OCI-LY7 (cell line): ENCODE data around the gene EDEM3. TPM values are rescaled to one million over a fixed set of nuclear protein-coding genes. Genes with fewer than 3 reads are reported as not detected.

Experiments
- BruUV-seq: library from RNA; stranded (reverse); fragments of 400-500 nt; replicated peaks from 2 replicates; lab custom pipeline; 2021; lab: Mats Ljungman, UMichigan
- CTCF ChIA-PET: fragments of 300-600 bp; sonication (Branson Sonifier 250); formaldehyde crosslinking; loops from one replicate; lab custom pipeline; 2022; ENCODE audit warnings: antibody characterized with exemption; ENCODE audit not compliant: unreplicated experiment; lab: Charles Lee
- POLR2A ChIA-PET: fragments of 300-600 bp; sonication (Branson Sonifier 250); formaldehyde crosslinking; loops from one replicate; lab custom pipeline; 2022; ENCODE audit warnings: antibody characterized with exemption; lab: Charles Lee
- DNase-seq: peaks from one replicate; pipeline ENCODE4 v3.0.0-alpha.2; 2015; ENCODE audit warnings: low spot score
- H2AFZ ChIP-seq: fragments of 200-600 bp; sonication (generic), shearing (Covaris generic); 2 replicates; pipeline ENCODE4 v1.6.1; 2014; ENCODE audit warnings: mild to moderate bottlenecking, antibody characterized with exemption, low read length, moderate library complexity
- H3K27ac ChIP-seq: fragments of 200-600 bp; sonication (generic); 2 replicates; pipeline ENCODE4 v1.5.1; 2014; ENCODE audit warnings: mixed run types, low read depth, mild to moderate bottlenecking, moderate library complexity, low read length, inconsistent platforms; ENCODE audit not compliant: poor library complexity, severe bottlenecking
- H3K36me3 ChIP-seq: fragments of 200-600 bp; sonication (generic); 2 replicates; pipeline ENCODE4 v1.6.1; 2014; ENCODE audit warnings: mild to moderate bottlenecking, antibody characterized with exemption, low read length, moderate library complexity, mixed read lengths; ENCODE audit not compliant: insufficient read depth
- H3K4me1 ChIP-seq: fragments of 200-600 bp; sonication (generic); 2 replicates; pipeline ENCODE4 v1.5.1; 2014; ENCODE audit warnings: mild to moderate bottlenecking, low read length; ENCODE audit not compliant: insufficient read depth, poor library complexity, severe bottlenecking
- H3K4me2 ChIP-seq: fragments of 200-600 bp; sonication (generic); 2 replicates; pipeline ENCODE4 v1.6.1; 2014; ENCODE audit warnings: mild to moderate bottlenecking, low read length
- H3K4me3 ChIP-seq: fragments of 200-600 bp; sonication (generic); 2 replicates; pipeline ENCODE4 v1.5.1; 2014; ENCODE audit warnings: mild to moderate bottlenecking, low read depth, low read length; ENCODE audit not compliant: poor library complexity, severe bottlenecking
- H3K79me2 ChIP-seq: fragments of 200-600 bp; sonication (generic); 2 replicates; pipeline ENCODE4 v1.6.1; 2016; ENCODE audit warnings: low read depth, mild to moderate bottlenecking, low read length, moderate library complexity, mixed read lengths; ENCODE audit not compliant: insufficient read depth
- H3K9me2 ChIP-seq: fragments of 200-600 bp; sonication (generic); 2 replicates; pipeline ENCODE4 v1.6.1; 2016; ENCODE audit warnings: mild to moderate bottlenecking, low read length, mixed read lengths; ENCODE audit not compliant: insufficient read depth
- H3K9me3 ChIP-seq: fragments of 200-600 bp; sonication (generic); 2 replicates; pipeline ENCODE4 v1.6.1; 2014; ENCODE audit warnings: mild to moderate bottlenecking, mixed run types, low read length, mixed read lengths
- H4K20me1 ChIP-seq: fragments of 200-600 bp; sonication (generic); 2 replicates; pipeline ENCODE4 v1.6.1; 2014; ENCODE audit warnings: mild to moderate bottlenecking, antibody characterized with exemption, low read length, moderate library complexity, mixed read lengths; ENCODE audit not compliant: insufficient read depth
- EZH2phosphoT487 ChIP-seq: fragments of 200-600 bp; sonication (generic); IDR thresholded peaks from 2 replicates; pipeline ENCODE4 v1.6.1; 2018; ENCODE audit warnings: low read depth, borderline replicate concordance, mild to moderate bottlenecking, mixed run types, antibody characterized with exemption, low read length, moderate library complexity, mixed read lengths
- intact Hi-C: fragments of 100-400 bp; cut with micrococcal nuclease; formaldehyde crosslinking; loops from one replicate; pipeline ENCODE4 v1.10.0; 2022; ENCODE audit not compliant: unreplicated experiment
- total RNA-seq, 2 experiments: library from RNA; depleted of rRNA in 1 of 2; stranded (reverse); fragments of >200 nt in 1 of 2; shearing (Covaris generic) in 1 of 2; gene quantifications; 2 replicates each; pipeline ENCODE4 v1.2.3, GENCODE V29; 2014 to 2022
- TF ChIP-seq, protein P1 (sequence below): fragments of 200-600 bp; sonication (generic); conservative IDR thresholded peaks from 2 replicates; pipeline ENCODE4 v1.5.1; 2014; ENCODE audit warnings: mild to moderate bottlenecking, antibody characterized with exemption, low read length, moderate library complexity, mixed read lengths

The EDEM3 gene
- total RNA-seq, 2 experiments from 2014 or later: 19.5 to 27.4 TPM

- peaks cover 50% of the 10 kb centered on the region; the same call in 1 of the 2 replicates for H3K36me3 ChIP-seq
- TF ChIP-seq EZH2phosphoT487: no peak
- TF ChIP-seq, protein P1, sequence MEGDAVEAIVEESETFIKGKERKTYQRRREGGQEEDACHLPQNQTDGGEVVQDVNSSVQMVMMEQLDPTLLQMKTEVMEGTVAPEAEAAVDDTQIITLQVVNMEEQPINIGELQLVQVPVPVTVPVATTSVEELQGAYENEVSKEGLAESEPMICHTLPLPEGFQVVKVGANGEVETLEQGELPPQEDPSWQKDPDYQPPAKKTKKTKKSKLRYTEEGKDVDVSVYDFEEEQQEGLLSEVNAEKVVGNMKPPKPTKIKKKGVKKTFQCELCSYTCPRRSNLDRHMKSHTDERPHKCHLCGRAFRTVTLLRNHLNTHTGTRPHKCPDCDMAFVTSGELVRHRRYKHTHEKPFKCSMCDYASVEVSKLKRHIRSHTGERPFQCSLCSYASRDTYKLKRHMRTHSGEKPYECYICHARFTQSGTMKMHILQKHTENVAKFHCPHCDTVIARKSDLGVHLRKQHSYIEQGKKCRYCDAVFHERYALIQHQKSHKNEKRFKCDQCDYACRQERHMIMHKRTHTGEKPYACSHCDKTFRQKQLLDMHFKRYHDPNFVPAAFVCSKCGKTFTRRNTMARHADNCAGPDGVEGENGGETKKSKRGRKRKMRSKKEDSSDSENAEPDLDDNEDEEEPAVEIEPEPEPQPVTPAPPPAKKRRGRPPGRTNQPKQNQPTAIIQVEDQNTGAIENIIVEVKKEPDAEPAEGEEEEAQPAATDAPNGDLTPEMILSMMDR: no peak
- H3K27ac ChIP-seq: no peak overlapping the region
- H3K9me2 ChIP-seq: no peaks in the 10 kb centered on the region
- H3K9me3 ChIP-seq: no peaks in the 10 kb centered on the region
- no peak for DNase-seq
- H3K79me2 ChIP-seq: no peaks in the 10 kb centered on the region
- intact Hi-C loops: no loop called here
- CTCF ChIA-PET: no interaction called here
- H3K4me2 ChIP-seq: no peak overlapping the region
- H4K20me1 ChIP-seq: no peaks in the 10 kb centered on the region
- H3K4me3 ChIP-seq: no peak overlapping the region
- POLR2A ChIA-PET: no interaction called here
- H2AFZ ChIP-seq: no peak overlapping the region
- peaks cover 6% of the 10 kb centered on the region for H3K4me1 ChIP-seq
- no TSS peak for BruUV-seq
Measured at GRCh38 chr1:184695023-184695422, 59.6 kb downstream of the EDEM3 start.

GRCh38 chr1:184693011-184693410, 61.6 kb downstream of the EDEM3 start:
- POLR2A ChIA-PET: no interaction called here
- no peak overlapping the region for H3K4me2 ChIP-seq
- H2AFZ ChIP-seq: no peak overlapping the region
- intact Hi-C loops: no loop called here
- H3K9me3 ChIP-seq: no peaks in the 10 kb centered on the region
- DNase-seq: no peak
- peaks cover 48% of the 10 kb centered on the region; the same call in 1 of the 2 replicates for H3K36me3 ChIP-seq
- CTCF ChIA-PET: no interaction called here
- H3K27ac ChIP-seq: no peak overlapping the region
- H3K4me3 ChIP-seq: no peak overlapping the region
- H3K4me1 ChIP-seq: peaks cover 6% of the 10 kb centered on the region
- TF ChIP-seq, protein P1: no peak
- no peak for TF ChIP-seq EZH2phosphoT487
- no peaks in the 10 kb centered on the region for H4K20me1 ChIP-seq
- BruUV-seq: no TSS peak
- no peaks in the 10 kb centered on the region for H3K79me2 ChIP-seq
- no peaks in the 10 kb centered on the region for H3K9me2 ChIP-seq

DNA sequence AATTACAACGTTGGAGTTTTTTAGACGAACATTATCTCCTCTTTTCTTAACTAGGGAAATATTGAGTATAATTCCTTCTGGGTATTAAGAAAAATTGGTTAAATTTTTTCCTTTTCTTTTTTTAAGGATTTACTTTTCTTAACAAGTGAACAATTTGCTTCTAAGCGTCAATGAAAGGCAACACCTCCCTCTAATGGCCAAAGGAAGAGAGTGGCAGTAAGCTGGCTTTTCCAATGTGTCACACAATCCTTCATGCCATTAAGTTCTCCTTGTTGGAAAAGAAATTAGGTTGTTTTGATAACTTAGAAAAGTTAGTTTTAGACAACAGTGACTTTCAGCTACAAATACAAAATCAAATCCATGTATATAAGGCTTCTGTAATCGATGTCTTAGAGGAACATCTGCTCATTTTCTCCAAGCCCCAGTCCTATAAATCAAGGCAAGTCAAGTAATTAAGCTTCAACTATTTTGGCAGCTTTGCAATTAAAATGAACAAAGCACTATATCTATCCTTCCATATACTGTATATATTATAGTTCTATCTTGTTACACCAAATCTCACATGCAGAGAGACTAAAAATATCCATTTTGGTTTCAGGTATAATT, 62.8 kb downstream of the EDEM3 start:
- ChIA-PET CTCF (no interaction called here), POLR2A (interaction anchor here (0.6 to 1.7 kb wide), 4 partner anchors 9 to 1124 kb away, joined by 3 to 4 read pairs (median 4); no protein-coding TSS in a partner anchor)
- no TSS peak for BruUV-seq
- no peaks in the 10 kb centered on the region for H3K9me2 ChIP-seq
- no peak overlapping the region for H3K27ac ChIP-seq
- H4K20me1 ChIP-seq: no peaks in the 10 kb centered on the region
- H3K9me3 ChIP-seq: no peaks in the 10 kb centered on the region
- peak; percentile 24 for DNase-seq
- no peak overlapping the region for H2AFZ ChIP-seq
- TF ChIP-seq, protein P1: peak; percentile 91
- no peak for TF ChIP-seq EZH2phosphoT487
- no peaks in the 10 kb centered on the region for H3K79me2 ChIP-seq
- H3K4me2 ChIP-seq: no peak overlapping the region
- H3K4me3 ChIP-seq: no peak overlapping the region
- H3K36me3 ChIP-seq: peaks cover 43% of the 10 kb centered on the region; the same call in 1 of the 2 replicates
- H3K4me1 ChIP-seq: peaks cover 6% of the 10 kb centered on the region
- intact Hi-C loops: no loop called here
